PC-9 (cell line): ENCODE data around the gene HLA-DOA. TPM values are rescaled to one million over a fixed set of nuclear protein-coding genes. Genes with fewer than 3 reads are reported as not detected.

Experiments
- BruUV-seq: library from RNA; stranded (reverse); fragments of 400-500 nt; replicated peaks from 2 replicates; lab custom pipeline; 2021; lab: Mats Ljungman, UMichigan
- CTCF ChIA-PET: fragments of 300-600 bp; sonication (Branson Sonifier 250); formaldehyde crosslinking; loops from one replicate; lab custom pipeline; 2022; ENCODE audit warnings: antibody characterized with exemption; lab: Charles Lee
- POLR2A ChIA-PET: fragments of 300-600 bp; sonication (Branson Sonifier 250); formaldehyde crosslinking; loops from one replicate; lab custom pipeline; 2022; ENCODE audit warnings: antibody characterized with exemption; ENCODE audit not compliant: unreplicated experiment; lab: Charles Lee
- DNase-seq, 2 experiments: peaks; one replicate each; pipeline versions ENCODE4 v3.0.0 to v3.0.0-alpha.2; 2015 to 2022; ENCODE audit warnings: mixed read lengths in 1 of 2
- H2AFZ ChIP-seq: fragments of 200-600 bp; sonication (generic); 2 replicates; pipeline ENCODE4 v1.8.1; 2017; ENCODE audit warnings: antibody characterized with exemption
- H3F3A ChIP-seq: fragments of 200-600 bp; sonication (generic); 2 replicates; pipeline ENCODE4 v1.8.1; 2017; ENCODE audit warnings: antibody characterized with exemption, mild to moderate bottlenecking, low read depth; ENCODE audit not compliant: insufficient read depth
- H3K27ac ChIP-seq: fragments of 200-600 bp; sonication (generic); 2 replicates; pipeline ENCODE4 v1.6.1; 2016; ENCODE audit warnings: mixed run types
- H3K27me3 ChIP-seq: fragments of 200-600 bp; sonication (generic); 2 replicates; pipeline ENCODE4 v1.6.1; 2016; ENCODE audit warnings: low read depth, mixed run types; ENCODE audit not compliant: insufficient read depth
- H3K36me3 ChIP-seq: fragments of 200-600 bp; sonication (generic); 2 replicates; pipeline ENCODE4 v1.6.1; 2016; ENCODE audit warnings: low read depth, mixed run types
- H3K4me1 ChIP-seq: fragments of 200-600 bp; sonication (generic); replicated peaks from 2 replicates; pipeline ENCODE4 v1.6.1; 2016; ENCODE audit warnings: mixed run types; ENCODE audit not compliant: insufficient read depth
- H3K4me2 ChIP-seq: fragments of 200-600 bp; sonication (generic); 2 replicates; pipeline ENCODE4 v1.6.1; 2017; ENCODE audit warnings: mixed run types
- H3K4me3 ChIP-seq: fragments of 200-600 bp; sonication (generic); 2 replicates; pipeline ENCODE4 v1.6.1; 2016; ENCODE audit warnings: mixed run types
- H3K79me2 ChIP-seq: fragments of 200-600 bp; sonication (generic); 2 replicates; pipeline ENCODE4 v1.6.1; 2017; ENCODE audit warnings: low read depth, mixed run types
- H3K9me2 ChIP-seq: fragments of 200-600 bp; sonication (generic); 2 replicates; pipeline ENCODE4 v1.8.1; 2017; ENCODE audit warnings: mild to moderate bottlenecking; ENCODE audit not compliant: insufficient read depth
- H3K9me3 ChIP-seq: fragments of 200-600 bp; sonication (generic); 2 replicates; pipeline ENCODE4 v1.8.1; 2016; ENCODE audit warnings: low read depth; ENCODE audit not compliant: insufficient read depth
- H4K20me1 ChIP-seq: fragments of 200-600 bp; sonication (generic); 2 replicates; pipeline ENCODE4 v1.8.1; 2017; ENCODE audit not compliant: insufficient read depth
- EZH2 ChIP-seq: fragments of 200-600 bp; sonication (generic); IDR thresholded peaks from 2 replicates; pipeline ENCODE4 v1.8.0; 2017; ENCODE audit warnings: antibody characterized with exemption, low read depth
- intact Hi-C: fragments of 100-400 bp; cut with micrococcal nuclease; formaldehyde crosslinking; loops from one replicate; pipeline ENCODE4 v1.10.0; 2022; ENCODE audit not compliant: unreplicated experiment
- total RNA-seq: library from RNA; stranded (reverse); gene quantifications from 2 replicates; pipeline ENCODE4 v1.2.3, GENCODE V29; 2021
- TF ChIP-seq, protein P1 (sequence below): fragments of 200-600 bp; sonication (generic); conservative IDR thresholded peaks from 2 replicates; pipeline ENCODE4 v1.6.1; 2017; ENCODE audit warnings: mixed run types, antibody characterized with exemption, mild to moderate bottlenecking, moderate library complexity

Gene HLA-DOA
- total RNA-seq, 1 experiment from 2014 or later = not detected

DNA sequence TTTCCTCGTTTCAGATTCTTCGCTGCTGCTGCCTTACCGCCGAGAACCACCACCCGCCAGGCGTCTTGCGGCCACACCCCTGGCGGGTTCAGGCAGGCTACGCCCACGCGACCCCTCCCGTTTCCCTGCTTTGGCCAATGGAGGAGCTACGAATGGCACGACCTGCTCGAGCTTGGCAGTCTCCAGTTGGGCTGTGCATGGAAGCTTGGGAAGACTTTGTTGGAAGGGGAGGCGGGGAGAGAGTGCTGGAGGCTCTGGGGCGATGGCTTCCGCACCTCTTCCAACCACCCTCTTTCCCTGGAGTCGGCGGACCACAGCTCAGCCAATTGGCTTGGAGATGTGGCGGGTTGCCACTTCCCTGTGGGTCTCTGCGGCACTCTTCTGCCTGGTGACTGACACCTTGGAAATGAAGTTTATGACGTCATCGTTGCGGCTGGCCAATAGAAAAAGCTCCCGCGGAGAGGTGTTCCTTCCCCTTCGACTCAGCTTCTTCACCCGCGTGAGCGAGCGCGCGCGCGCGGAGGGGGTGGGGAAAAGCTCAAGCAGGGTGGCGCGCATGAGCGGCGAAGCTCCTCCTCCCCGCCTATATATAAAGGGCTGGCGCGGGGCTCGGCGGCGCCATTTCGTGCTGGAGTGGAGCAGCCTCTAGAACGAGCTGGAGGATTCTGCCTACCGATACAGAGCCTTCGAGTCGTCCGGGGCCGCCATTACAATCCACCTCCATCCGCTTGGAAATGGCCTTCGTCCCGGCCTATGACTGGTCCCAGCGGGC is 37.6 kb downstream of the HLA-DOA start:
- H3F3A ChIP-seq = peaks cover 81% of the 10 kb centered on the region
- peak overlapping the region; percentile 99 for H3K4me2 ChIP-seq
- H3K4me1 ChIP-seq = peaks cover 25% of the 10 kb centered on the region
- peaks cover 70% of the 10 kb centered on the region for H3K79me2 ChIP-seq
- peaks cover 45% of the 10 kb centered on the region for H4K20me1 ChIP-seq
- peak; percentile 99 for DNase-seq
- TF ChIP-seq EZH2 = no peak
- TF ChIP-seq, protein P1, sequence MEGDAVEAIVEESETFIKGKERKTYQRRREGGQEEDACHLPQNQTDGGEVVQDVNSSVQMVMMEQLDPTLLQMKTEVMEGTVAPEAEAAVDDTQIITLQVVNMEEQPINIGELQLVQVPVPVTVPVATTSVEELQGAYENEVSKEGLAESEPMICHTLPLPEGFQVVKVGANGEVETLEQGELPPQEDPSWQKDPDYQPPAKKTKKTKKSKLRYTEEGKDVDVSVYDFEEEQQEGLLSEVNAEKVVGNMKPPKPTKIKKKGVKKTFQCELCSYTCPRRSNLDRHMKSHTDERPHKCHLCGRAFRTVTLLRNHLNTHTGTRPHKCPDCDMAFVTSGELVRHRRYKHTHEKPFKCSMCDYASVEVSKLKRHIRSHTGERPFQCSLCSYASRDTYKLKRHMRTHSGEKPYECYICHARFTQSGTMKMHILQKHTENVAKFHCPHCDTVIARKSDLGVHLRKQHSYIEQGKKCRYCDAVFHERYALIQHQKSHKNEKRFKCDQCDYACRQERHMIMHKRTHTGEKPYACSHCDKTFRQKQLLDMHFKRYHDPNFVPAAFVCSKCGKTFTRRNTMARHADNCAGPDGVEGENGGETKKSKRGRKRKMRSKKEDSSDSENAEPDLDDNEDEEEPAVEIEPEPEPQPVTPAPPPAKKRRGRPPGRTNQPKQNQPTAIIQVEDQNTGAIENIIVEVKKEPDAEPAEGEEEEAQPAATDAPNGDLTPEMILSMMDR = no peak
- POLR2A ChIA-PET = interaction anchor here (0.5 to 2.3 kb wide), 30 partner anchors 8 to 1959 kb away, joined by 3 to 37 read pairs (median 4); partner anchors contain the start of genes FKBPL, HLA-DMA, PFDN6 and RPS18
- peak overlapping the region; percentile 100 for H3K4me3 ChIP-seq
- peaks cover 46% of the 10 kb centered on the region for H3K36me3 ChIP-seq
- no peaks in the 10 kb centered on the region for H3K9me2 ChIP-seq
- CTCF ChIA-PET = interaction anchor here (0.6 to 2.3 kb wide), 9 partner anchors 13 to 1774 kb away, joined by 3 to 16 read pairs (median 5); partner anchors contain the start of genes HLA-DMA, PSMB9, TAP1 and TAP2
- no peaks in the 10 kb centered on the region for H3K27me3 ChIP-seq
- no peaks in the 10 kb centered on the region for H3K9me3 ChIP-seq
- peak overlapping the region; percentile 99 for H3K27ac ChIP-seq
- intact Hi-C loops = loop anchor here (2.0 to 10.0 kb wide), 3 partner anchors 127 to 1147 kb away; partner anchors contain the start of genes GPSM3, HSPA1B, PBX2 and PSMB8
- no TSS peak for BruUV-seq
- no peak overlapping the region for H2AFZ ChIP-seq

DNA sequence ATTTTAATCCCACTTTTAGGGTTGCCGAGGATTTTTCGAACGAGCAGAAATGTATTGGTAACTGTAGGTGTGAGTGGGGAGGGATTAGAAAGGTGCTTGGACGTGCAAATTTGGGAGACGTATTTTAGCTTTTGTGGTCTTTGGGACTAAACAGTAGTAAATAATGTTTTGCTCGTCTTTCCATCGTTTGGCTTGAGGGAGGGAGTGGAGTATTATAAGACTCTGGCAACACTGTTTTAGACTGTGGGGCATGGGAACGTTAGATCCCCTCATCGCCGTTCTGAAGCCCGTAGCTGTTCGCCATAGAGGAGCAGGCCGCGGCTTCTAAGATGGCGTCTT is 38.2 kb downstream of the HLA-DOA start:
- Histone ChIP-seq H3K27ac (peak overlapping the region; percentile 99), H3K9me2 (no peaks in the 10 kb centered on the region), H2AFZ (no peak overlapping the region), H3F3A (peaks cover 79% of the 10 kb centered on the region), H4K20me1 (peaks cover 40% of the 10 kb centered on the region), H3K79me2 (peaks cover 70% of the 10 kb centered on the region), H3K4me3 (peak overlapping the region; percentile 100), H3K36me3 (peaks cover 40% of the 10 kb centered on the region), H3K9me3 (no peaks in the 10 kb centered on the region), H3K27me3 (no peaks in the 10 kb centered on the region), H3K4me1 (peaks cover 27% of the 10 kb centered on the region), H3K4me2 (peak overlapping the region; percentile 99)
- no peak for TF ChIP-seq EZH2
- TF ChIP-seq, protein P1 = no peak
- TSS peak; percentile 60 for BruUV-seq
- no peak for DNase-seq
- intact Hi-C loops = loop anchor here (2.0 to 10.0 kb wide), 3 partner anchors 126 to 1146 kb away; partner anchors contain the start of genes GPSM3, HSPA1B, PBX2 and PSMB8
- CTCF ChIA-PET = interaction anchor here (0.9 to 2.3 kb wide), 5 partner anchors 13 to 151 kb away, joined by 3 to 16 read pairs (median 5); partner anchors contain the start of genes HLA-DMA and TAP2
- POLR2A ChIA-PET = interaction anchor here (0.5 to 2.3 kb wide), 13 partner anchors 10 to 1430 kb away, joined by 3 to 37 read pairs (median 4); partner anchors contain the start of genes FKBPL, HLA-DMA, PFDN6 and TAP1

DNA sequence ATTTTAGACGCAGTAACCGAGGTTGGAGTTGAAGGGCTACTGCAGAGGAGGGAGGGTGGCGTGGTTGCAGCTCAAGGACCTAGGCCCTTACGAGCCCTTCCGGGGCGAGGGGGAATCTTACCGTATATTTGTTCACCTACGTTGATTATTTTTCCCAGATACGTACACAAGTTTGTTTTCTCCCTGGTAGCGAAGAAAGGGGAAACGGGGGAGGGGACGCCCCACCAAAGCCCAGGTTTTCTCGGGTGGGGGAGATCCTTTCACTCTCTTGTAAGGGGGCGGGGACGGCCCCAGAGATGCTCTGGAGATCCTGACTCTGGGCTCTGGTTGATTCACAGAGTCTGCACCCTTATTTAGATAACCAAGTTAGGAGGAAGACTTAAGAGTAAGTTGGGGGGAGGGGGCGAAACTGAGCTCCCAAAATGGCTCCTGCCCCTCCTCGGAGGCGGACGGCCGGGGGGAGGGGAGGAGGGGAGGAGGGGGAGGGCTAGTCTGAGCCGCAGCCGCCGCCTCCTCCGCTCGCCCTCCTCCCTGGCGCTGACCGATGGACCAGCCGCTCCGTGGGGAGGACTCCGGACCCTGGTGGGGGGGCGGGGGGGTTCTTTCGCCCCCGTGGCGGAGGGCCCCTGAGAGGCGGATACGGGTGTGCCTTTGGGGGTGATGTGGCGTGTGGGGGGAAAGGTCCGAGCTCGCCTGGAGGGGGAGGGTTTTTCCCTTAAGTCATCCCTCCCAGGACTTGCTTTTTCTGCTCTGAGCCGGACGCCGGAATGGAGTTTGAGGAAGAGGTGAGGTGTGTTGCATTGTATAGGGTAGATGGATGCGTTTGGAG is 38.8 kb downstream of the HLA-DOA start:
- H3K4me3 ChIP-seq = peak overlapping the region; percentile 100
- peaks cover 70% of the 10 kb centered on the region for H3K79me2 ChIP-seq
- TF ChIP-seq, protein P1 = no peak; the same call in 1 of the 2 replicates
- no peak for TF ChIP-seq EZH2
- peak overlapping the region; percentile 99 for H3K27ac ChIP-seq
- ChIA-PET POLR2A (interaction anchor here (0.6 to 2.3 kb wide), 5 partner anchors 13 to 1429 kb away, joined by 3 to 37 read pairs (median 20); partner anchors contain the start of genes DDX39B, HLA-DMA and TAP1), CTCF (interaction anchor here (1.4 to 2.3 kb wide), 4 partner anchors 14 to 132 kb away, joined by 5 to 16 read pairs (median 6); partner anchors contain the start of genes HLA-DMA and TAP2)
- peaks cover 21% of the 10 kb centered on the region for H3K4me1 ChIP-seq
- H3F3A ChIP-seq = peaks cover 73% of the 10 kb centered on the region
- H3K4me2 ChIP-seq = peak overlapping the region; percentile 99
- H3K9me3 ChIP-seq = no peaks in the 10 kb centered on the region
- peaks cover 34% of the 10 kb centered on the region for H4K20me1 ChIP-seq
- intact Hi-C loops = loop anchor here (2.0 to 10.0 kb wide), 3 partner anchors 126 to 1146 kb away; partner anchors contain the start of genes GPSM3, HSPA1B, PBX2 and PSMB8
- H3K9me2 ChIP-seq = no peaks in the 10 kb centered on the region
- DNase-seq = peak; percentile 71 to 78
- BruUV-seq = no TSS peak
- H3K27me3 ChIP-seq = no peaks in the 10 kb centered on the region
- H3K36me3 ChIP-seq = peaks cover 35% of the 10 kb centered on the region
- no peak overlapping the region for H2AFZ ChIP-seq
